ENCODE data around the gene YPEL5.
"Not testable (repeated sequence)": the region's sequence is repeated elsewhere in the genome, so short reads cannot be mapped to it uniquely, and the experiment has no call there.

The YPEL5 gene

DNA sequence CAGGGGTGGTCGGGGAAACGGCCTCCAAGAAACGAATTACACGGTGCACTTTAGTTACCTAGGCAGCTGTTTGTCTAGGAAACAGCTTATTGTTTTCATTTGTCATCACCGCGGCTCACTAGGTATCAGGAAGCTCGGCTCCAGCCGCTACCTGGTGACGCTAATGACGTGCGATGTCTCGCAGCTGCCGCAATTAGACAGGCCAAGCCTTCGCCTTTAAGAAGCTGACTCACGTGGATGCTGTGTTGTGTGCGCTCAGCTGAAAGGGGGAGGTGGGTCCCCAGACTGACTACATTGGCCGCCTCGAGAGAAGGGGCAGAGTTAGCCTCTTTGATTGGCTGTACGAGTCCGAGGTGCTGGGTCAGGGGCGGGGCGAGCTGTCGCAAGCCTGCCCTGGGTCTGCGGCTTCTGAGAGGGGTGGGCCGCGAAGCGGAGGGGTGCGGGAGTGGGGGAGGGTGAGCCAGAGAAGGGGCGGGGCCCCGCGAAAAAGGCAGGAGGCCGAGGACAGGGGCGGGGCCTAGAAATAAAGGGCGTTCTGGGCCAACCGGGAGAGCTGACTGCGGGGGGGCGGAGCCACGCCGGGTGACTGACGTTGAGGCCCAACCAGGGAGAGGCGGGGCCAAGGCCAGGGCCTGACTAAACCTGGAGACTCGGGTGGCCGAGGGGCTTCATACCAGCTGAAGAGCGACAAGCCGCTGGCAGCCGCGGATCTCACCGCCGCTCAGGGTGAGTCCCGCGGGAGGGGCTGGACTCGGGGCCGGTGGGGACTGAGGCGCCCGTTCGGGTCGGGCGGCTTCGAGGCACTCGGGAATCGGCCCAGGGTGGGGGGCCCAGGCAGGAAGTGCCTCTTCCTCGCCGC is at the start of gene YPEL5:
Gene YPEL5 (plus strand): TSS at position 671 of the 859 bp plus-strand sequence. CDS start 9,645 bp downstream, outside the sequence.
- peak; percentile 100 for DNase-seq

- DNase-seq, result no peak
These were observed 48.4 kb upstream of the YPEL5 start for GRCh38 chr2:30098266-30099005.

DNA sequence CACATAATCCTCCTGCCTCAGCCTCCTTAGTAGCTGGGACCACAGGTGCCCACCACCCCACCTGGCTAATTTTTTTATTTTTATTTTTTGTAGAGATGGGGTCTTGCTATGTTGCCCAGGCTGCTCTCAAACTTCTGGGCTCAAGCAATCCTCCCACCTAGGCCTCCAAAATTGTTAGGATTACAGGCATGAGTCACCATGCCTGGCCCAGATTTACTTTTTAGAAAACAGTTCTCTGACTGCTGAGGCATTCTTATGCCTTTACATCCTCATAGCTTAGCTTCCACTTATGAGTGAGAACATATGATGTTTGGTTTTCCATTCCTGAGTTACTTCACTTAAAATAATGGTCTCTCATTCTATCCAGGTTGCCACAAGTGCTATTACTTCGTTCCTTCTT is 47.4 kb upstream of the YPEL5 start:
- not testable (repeated sequence) for DNase-seq

GRCh38 chr2:30100691-30101090 is 46.1 kb upstream of the YPEL5 start:
- DNase-seq, result not testable (repeated sequence)

GRCh38 chr2:30104307-30104706 is 42.5 kb upstream of the YPEL5 start:
- DNase-seq, result no peak

DNA sequence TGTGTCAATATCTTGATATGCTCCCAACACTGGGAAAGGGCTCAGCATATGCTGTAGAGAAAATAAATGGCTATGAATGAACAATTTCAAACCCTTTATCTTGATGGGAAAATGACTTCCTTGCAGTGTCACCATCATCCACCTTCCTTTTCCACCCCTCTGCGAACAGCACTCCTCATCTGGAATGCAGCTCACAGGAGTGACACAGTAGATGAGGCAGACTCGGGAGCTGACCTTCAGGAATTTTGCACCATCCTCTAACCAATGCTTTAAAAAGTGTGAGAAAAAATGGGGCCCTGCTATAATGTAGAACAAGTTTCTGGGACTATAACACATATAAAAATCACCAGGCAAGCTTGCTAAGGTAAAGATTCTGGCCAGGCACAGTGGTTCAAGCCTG is 41.3 kb upstream of the YPEL5 start:
- no peak for DNase-seq

DNA sequence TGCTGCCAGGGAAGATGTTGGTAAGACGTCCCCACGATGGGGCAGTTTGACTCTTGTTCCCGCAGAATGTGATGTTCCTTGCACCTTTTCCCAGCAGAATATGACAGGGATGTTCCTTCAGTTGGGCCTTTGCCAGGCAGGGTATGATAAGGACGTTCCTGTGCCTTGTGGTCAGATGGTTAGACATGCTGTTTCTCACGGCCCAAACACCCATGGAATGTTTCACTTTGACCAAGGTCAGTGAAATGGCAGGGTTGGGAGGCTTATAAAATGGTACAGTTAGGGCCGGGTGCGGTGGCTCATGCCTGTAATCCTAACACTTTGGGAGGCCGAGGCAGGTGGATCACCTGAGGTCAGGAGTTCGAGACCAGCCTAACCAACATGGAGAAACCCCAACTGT is 40.3 kb upstream of the YPEL5 start:
- no peak for DNase-seq

- no peak for DNase-seq
These were observed 38.6 kb upstream of the YPEL5 start for GRCh38 chr2:30108192-30108591.

DNA sequence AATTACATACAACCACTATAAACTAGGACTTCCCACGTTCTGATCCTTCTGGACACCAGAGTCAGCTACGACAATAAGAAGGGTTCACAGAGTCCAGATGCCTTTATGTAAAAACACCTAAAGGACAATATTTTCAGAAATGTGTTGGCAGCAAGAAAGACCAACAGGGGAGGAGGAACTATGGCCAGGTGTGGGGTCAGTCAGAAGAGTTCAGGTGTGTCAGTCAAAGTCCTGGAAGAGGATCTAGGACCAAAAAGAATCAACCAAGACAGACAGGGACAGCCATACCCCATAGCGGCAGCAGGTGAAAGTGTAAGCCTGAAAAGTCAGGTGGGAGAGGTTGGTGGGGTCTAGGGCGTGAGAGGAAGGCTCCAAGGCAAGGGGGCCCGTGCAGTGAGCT is 38.0 kb upstream of the YPEL5 start:
- DNase-seq, result no peak

GRCh38 chr2:30109856-30110255 is 37.0 kb upstream of the YPEL5 start:
- no peak for DNase-seq

DNA sequence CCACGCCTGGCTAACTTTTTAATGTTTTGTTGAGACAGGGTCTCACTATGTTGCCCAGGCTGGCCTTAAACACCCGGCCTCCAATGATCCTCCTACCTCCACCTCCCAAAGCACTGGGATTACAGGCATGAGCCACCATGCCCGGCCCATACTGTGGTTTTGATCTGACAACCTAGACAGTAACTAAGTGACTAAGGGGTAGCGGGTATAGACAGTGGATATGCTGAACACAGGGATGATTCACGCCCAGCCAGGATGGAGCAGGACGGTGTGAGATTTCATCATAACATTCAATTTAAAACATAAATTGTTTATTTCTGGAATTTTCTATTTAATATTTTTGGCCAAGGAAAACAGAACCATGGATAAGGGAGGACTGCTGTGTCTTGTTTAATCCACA is 36.0 kb upstream of the YPEL5 start:
- DNase-seq, result no peak

DNA sequence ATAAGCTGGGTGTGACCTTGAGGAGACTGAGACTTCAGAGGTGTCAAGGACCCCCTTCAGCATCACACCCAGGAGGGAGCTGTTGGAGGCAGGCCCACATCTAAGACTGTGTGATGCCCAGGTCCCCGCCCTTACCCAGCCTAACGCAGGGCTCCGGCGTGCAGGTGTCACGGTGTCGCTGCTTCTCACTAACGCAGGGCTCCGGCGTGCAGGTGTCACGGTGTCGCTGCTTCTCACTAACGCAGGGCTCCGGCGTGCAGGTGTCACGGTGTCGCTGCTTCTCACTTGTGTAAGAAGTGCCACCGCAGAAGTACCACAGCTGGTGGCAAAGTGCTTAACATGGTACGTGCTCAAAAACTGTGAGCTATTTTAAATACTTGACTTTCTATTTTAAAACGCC is 35.6 kb upstream of the YPEL5 start:
- DNase-seq, result not testable (repeated sequence)

DNA sequence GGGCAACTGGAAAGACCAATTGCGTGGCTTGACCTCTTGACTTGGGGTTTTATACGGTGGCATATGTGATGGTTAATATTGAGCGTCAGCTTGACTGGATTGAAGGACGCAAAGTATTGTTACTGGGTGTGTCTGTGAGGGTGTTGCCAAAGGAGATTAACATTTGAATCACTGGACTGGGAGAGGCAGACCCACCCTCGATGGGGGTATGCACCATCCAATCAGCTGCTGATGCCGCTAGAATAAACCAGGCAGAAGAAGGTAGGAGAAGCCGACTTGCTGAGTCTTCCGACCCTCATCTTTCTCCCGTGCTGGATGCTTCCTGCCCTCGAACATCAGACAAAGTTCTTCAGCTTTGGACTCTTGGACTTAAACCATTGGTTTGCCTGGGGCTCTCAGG is 34.2 kb upstream of the YPEL5 start:
- no peak for DNase-seq

DNA sequence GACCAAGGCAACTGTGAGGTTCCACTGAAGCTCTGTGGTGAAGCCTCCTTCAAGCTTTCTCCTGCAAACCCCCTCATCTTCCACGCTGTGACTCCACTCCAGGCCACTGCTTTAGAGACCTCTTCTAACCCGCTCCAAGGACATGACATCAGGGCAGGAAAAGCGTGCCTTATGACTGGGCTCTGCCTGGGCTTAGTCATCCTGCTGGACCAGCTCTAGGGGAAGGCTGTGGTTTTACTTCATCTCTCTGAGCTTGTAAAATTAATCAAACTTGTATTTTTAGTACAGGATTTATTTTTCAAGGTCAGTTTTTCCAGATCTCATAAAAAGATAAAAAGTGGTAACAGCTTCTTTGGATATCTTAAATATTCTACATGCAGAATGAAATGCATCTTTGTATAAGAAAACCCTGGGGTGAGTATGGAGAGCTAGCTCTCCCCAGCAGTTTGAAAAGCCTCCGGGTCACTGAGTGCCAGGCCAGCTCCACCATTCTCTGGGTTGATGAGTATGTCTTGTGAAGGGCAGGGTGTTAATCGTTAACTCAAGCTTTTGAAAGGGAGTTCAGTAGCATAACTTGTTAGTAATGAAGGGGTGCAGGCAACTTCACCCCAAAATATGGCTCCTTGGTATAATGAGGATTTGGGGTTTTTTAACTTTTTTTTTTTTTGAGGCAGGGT is 33.1 kb upstream of the YPEL5 start:
- no peak for DNase-seq

DNA sequence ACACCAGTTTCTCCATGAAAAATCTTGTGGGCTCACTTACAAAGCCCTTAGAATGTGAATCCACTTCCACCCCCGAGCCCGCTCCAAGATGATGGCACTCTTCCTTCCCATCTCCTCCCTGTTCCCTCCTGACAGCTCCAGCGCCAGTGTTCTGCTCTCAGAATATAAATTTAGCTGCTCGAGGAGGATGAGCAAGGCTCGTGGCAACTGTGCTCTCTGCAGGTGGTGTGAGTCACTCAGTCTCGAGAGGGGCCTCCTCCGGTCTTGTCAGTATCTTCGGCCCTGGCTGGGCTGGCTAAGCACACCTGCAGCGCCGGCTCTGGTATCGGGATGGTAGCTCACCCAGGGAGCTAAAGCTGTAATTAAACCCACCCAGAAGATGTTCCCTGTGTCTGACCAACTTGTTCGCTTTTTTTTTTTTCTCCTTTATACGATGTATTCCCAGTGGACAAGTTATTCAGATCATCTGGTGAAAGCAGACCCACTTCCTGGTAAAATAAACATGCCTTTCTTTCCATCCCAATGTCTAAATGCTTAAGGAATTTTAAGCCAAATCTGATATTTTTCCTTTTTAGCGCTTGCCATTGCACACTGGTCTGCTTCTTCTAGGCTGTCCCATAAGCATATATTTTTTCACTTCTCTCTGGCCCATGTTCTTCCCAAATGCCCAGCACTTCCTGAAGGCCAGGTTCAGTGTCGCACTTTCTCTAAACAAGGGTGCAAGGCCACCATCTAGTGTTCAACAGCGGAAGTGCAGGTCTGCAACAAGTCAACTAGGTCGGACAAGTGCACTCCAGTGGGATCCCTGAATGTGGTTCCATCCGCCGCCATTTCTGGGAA is 31.4 kb upstream of the YPEL5 start:
- DNase-seq, result peak; percentile 87

DNA sequence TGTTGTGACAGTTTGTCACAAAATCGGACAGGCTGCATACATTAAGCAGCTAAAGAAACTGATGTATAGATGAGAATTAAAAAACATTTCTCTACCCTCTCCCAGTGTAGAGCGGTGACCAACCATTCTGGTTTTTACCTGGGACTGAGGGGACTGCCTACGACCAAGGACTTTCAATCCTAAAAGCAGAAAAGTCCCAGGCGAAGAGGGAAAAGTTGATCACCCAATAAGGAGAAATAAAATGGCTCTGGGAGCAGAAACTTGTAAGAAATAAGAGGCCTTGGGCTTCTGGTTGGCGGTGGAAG is 30.9 kb upstream of the YPEL5 start:
- no peak for DNase-seq

GRCh38 chr2:30122362-30122761 is 24.4 kb upstream of the YPEL5 start:
- DNase-seq, result no peak

DNA sequence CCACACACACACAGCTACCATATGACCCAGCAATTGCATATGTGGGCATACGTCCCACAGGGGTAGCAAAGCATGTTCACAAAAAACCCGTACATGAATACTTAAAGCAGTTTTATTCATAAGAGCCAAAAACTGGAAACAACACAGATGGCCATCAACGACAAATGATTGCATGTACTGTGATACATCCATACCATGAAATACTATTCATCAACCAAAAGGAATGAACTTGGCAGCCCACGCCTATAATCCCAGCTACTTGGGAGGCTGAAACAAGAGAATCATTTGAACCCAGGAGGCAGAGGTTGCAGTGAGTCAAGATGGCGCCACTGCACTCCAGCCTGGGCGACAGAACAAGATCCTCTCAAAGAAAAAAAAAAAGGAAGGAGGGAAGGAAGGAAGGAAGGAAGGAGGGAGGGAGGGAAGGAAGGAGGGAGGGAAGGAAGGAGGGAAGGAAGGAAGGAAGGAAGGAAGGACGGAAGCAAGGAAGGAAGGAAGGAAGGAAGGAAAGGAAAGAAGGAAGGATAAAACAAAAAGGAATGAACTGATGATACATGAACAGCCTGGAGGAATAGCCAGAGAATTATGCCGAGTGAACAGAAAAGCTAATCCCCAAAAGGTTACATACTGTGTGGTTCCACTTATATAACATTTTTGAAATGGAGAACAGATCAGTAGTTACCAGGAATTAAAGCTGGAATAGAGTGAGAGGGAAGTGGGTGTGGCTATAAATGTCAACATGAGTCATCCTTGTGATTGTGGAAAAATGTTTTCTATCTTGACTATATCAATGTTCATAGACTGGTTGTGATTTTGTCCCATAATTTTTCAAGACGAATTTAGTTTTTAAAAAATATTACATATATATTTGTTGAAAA is 19.6 kb upstream of the YPEL5 start:
- DNase-seq, result no peak

DNA sequence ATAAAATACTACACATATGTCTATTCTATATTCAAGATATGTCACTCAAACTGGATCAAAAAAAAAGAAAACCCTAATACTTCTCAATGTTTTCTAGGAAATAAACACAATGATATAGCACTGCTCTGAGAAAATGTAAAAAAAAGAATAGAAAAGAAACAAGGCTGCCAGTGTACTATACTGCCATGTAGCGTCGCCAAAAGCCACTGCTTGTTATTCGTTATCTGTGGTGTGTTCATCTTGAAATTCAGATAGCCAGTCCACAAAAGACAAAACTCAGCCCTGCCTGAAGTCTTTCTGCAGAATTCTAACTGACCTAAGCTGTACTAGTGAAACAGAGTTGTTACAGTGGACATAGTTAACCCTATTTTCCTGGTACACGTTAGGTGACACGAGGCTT is 12.2 kb upstream of the YPEL5 start:
- DNase-seq, result peak; percentile 75

- DNase-seq, result peak; percentile 5
These were observed 11.3 kb upstream of the YPEL5 start for GRCh38 chr2:30135541-30135940.

DNA sequence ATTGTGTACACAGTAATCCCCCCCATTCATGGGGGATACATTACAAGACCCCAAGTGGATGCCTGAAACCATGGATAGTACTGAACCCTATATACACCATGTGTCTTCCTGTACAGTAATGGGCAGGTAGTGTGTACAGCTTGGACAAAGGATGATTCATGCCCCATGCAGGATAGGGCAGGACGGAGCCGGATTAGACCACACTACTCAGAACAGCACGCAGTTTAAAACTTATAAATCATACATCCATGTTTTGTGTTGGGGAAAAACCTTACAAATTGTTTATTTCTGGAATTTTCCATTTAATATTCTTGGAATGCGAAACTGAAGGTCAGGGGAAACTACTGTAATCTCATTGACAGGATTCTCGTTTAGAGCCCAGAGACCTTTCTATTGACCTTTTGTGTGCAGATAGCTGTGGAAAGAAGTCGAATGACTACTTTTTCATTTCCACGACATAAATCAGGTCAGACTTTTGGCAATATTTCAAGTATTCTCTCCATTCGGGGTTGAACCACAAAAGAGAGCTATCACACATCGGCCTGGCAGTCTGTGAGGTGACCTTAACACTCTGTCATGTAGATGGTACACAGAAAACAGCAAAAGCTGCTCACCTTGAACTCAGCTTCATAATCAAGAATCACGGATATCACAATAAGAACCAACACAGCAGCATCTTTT is 9.9 kb upstream of the YPEL5 start:
- DNase-seq, result no peak

All from OCI-M1 (cell line).